ENCODE results near the gene IL32. TPM values are rescaled to one million over a fixed set of nuclear protein-coding genes. Genes with fewer than 3 reads are reported as not detected.
A peak's percentile ranks its signal among the peaks of the same experiment; 100 is the strongest.
"Not testable (repeated sequence)": the region's sequence is repeated elsewhere in the genome, so short reads cannot be mapped to it uniquely, and the experiment has no call there.

The IL32 gene
- total RNA-seq, 1 donor from 2014 or later = 1.7 TPM

DNA sequence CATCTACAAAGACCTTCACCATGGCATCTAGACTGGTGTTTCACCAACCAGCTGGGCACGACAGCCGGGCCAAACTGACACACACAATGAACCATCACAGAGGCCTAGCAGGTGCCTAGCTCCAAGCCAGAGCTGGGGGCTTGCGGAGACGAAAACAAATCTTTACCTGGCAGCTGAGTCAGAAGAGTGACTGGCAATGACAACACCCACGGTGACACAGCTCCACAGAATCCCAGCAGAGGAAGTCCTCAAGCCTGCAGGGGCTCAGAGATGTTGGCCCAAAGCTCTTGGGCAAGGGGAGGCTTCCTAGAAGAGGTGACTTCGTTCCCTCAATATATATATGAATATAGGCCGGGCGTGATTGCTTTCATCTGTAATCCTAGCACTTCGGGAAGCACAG is 13.9 kb upstream of the IL32 start:
- TF ChIP-seq, protein P1, sequence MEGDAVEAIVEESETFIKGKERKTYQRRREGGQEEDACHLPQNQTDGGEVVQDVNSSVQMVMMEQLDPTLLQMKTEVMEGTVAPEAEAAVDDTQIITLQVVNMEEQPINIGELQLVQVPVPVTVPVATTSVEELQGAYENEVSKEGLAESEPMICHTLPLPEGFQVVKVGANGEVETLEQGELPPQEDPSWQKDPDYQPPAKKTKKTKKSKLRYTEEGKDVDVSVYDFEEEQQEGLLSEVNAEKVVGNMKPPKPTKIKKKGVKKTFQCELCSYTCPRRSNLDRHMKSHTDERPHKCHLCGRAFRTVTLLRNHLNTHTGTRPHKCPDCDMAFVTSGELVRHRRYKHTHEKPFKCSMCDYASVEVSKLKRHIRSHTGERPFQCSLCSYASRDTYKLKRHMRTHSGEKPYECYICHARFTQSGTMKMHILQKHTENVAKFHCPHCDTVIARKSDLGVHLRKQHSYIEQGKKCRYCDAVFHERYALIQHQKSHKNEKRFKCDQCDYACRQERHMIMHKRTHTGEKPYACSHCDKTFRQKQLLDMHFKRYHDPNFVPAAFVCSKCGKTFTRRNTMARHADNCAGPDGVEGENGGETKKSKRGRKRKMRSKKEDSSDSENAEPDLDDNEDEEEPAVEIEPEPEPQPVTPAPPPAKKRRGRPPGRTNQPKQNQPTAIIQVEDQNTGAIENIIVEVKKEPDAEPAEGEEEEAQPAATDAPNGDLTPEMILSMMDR (IDR thresholded peaks at IDR 0.05; ENCODE audit: unreplicated experiment) = no peak
- DNase-seq (ENCODE audit: low spot score) = no peak
- peaks cover 18% of the 10 kb centered on the region for H3K27me3 Mint-ChIP-seq (ENCODE audit: unreplicated experiment)
- H3K4me3 Mint-ChIP-seq (ENCODE audit: unreplicated experiment) = no peak overlapping the region
- H3K27ac Mint-ChIP-seq (ENCODE audit: unreplicated experiment) = no peak overlapping the region
- H3K9me3 Mint-ChIP-seq (ENCODE audit: unreplicated experiment) = no peaks in the 10 kb centered on the region
- H3K4me1 Mint-ChIP-seq (ENCODE audit: unreplicated experiment) = peaks cover 7% of the 10 kb centered on the region
- peaks cover 28% of the 10 kb centered on the region for H3K36me3 Mint-ChIP-seq (ENCODE audit: low read depth, unreplicated experiment)

- peaks cover 32% of the 10 kb centered on the region for H3K36me3 Mint-ChIP-seq (ENCODE audit: low read depth, unreplicated experiment)
- not testable (repeated sequence) for H3K27ac Mint-ChIP-seq (ENCODE audit: unreplicated experiment)
- H3K27me3 Mint-ChIP-seq (ENCODE audit: unreplicated experiment) = peaks cover 17% of the 10 kb centered on the region
Measured at GRCh38 chr16:3052571-3053329, 12.7 kb upstream of the IL32 start.

GRCh38 chr16:3053330-3053710 is 12.1 kb upstream of the IL32 start:
- Mint-ChIP-seq H3K4me1 (ENCODE audit: unreplicated experiment) (peaks cover 10% of the 10 kb centered on the region), H3K36me3 (ENCODE audit: low read depth, unreplicated experiment) (peaks cover 32% of the 10 kb centered on the region), H3K27me3 (ENCODE audit: unreplicated experiment) (peaks cover 14% of the 10 kb centered on the region)
- H3K27ac Mint-ChIP-seq (ENCODE audit: unreplicated experiment); H3K4me3 Mint-ChIP-seq (ENCODE audit: unreplicated experiment); H3K9me3 Mint-ChIP-seq (ENCODE audit: unreplicated experiment); DNase-seq (ENCODE audit: low spot score): not testable (repeated sequence)

More at GRCh38 chr16:3052571-3053329, 12.7 kb upstream of the IL32 start:
- peaks cover 10% of the 10 kb centered on the region for H3K4me1 Mint-ChIP-seq (ENCODE audit: unreplicated experiment)
- H3K4me3 Mint-ChIP-seq (ENCODE audit: unreplicated experiment); DNase-seq (ENCODE audit: low spot score); H3K9me3 Mint-ChIP-seq (ENCODE audit: unreplicated experiment): not testable (repeated sequence)

DNA sequence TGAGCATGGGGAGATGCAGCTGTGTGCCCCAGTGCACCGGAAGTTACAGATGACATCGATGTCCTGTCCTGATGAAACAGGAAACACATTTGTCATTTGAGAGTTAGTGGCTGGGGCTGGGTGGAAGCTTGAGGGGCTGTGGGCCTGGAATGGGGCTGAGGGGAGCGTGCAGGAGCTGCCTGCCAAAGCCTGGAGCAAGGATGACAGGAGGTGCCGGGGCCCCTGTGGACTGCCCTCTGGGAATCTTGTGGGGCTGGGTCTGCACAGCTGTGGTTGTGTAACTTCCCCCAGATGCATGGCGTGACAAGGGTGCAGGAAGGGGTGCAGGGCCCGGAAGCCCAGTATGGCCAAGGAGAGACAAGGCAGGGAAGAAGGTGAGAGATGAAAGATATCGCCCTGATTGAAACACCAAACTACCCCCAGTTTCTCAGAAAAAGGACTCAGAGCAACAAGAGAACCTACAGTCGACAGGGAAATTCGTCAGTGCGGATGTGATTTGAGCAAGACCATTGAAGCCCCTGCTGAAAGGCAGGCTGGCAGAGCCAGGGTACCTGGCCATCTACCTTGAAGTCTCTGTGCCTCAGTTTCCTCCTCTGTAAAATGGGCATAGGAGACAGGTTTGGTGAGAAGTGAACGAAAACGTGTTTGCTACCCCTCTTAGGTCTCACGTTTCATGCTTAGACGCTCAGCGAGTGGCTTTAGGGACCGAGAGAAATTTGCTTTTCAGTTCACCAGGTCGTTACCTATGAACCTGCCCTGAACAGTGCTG is 10.3 kb upstream of the IL32 start:
- Mint-ChIP-seq H3K4me3 (ENCODE audit: unreplicated experiment) (peak overlapping the region; percentile 57), H3K9me3 (ENCODE audit: unreplicated experiment) (no peaks in the 10 kb centered on the region), H3K36me3 (ENCODE audit: low read depth, unreplicated experiment) (peaks cover 32% of the 10 kb centered on the region), H3K27ac (ENCODE audit: unreplicated experiment) (no peak overlapping the region), H3K27me3 (ENCODE audit: unreplicated experiment) (peaks cover 12% of the 10 kb centered on the region), H3K4me1 (ENCODE audit: unreplicated experiment) (peaks cover 17% of the 10 kb centered on the region)
- TF ChIP-seq, protein P1 (IDR thresholded peaks at IDR 0.05; ENCODE audit: unreplicated experiment) = no peak
- DNase-seq (ENCODE audit: low spot score) = no peak

- Mint-ChIP-seq H3K4me1 (ENCODE audit: unreplicated experiment) (peaks cover 20% of the 10 kb centered on the region), H3K36me3 (ENCODE audit: low read depth, unreplicated experiment) (peaks cover 32% of the 10 kb centered on the region), H3K27me3 (ENCODE audit: unreplicated experiment) (peaks cover 14% of the 10 kb centered on the region)
- not testable (repeated sequence) for H3K4me3 Mint-ChIP-seq (ENCODE audit: unreplicated experiment); DNase-seq (ENCODE audit: low spot score); H3K9me3 Mint-ChIP-seq (ENCODE audit: unreplicated experiment); H3K27ac Mint-ChIP-seq (ENCODE audit: unreplicated experiment)
Measured at GRCh38 chr16:3055734-3056115, 9.7 kb upstream of the IL32 start.

- Mint-ChIP-seq H3K36me3 (ENCODE audit: low read depth, unreplicated experiment) (peaks cover 25% of the 10 kb centered on the region), H3K27ac (ENCODE audit: unreplicated experiment) (no peak overlapping the region), H3K4me1 (ENCODE audit: unreplicated experiment) (peaks cover 20% of the 10 kb centered on the region), H3K4me3 (ENCODE audit: unreplicated experiment) (no peak overlapping the region), H3K27me3 (ENCODE audit: unreplicated experiment) (peaks cover 15% of the 10 kb centered on the region), H3K9me3 (ENCODE audit: unreplicated experiment) (no peaks in the 10 kb centered on the region)
- no peak for DNase-seq (ENCODE audit: low spot score)
- TF ChIP-seq, protein P1 (IDR thresholded peaks at IDR 0.05; ENCODE audit: unreplicated experiment) = no peak
Measured at GRCh38 chr16:3056336-3057180, 8.9 kb upstream of the IL32 start.

All from endothelial cell (in vitro differentiated cells).